B cell (primary cell): ENCODE measurements around the gene ADM2.

Experiments used
- EZH2 ChIP-seq: IDR thresholded peaks from 2 replicates; pipeline ENCODE4 v1.6.1; 2012; ENCODE audit warnings: borderline replicate concordance, low read depth, mild to moderate bottlenecking, moderate library complexity, low read length; ENCODE audit not compliant: insufficient read depth, poor library complexity, severe bottlenecking
- TF ChIP-seq, protein P1 (sequence below): fragments of 200-600 bp; IDR thresholded peaks from one replicate; pipeline ENCODE4 v1.8.0; 2022; ENCODE audit warnings: antibody characterized with exemption, mild to moderate bottlenecking

DNA sequence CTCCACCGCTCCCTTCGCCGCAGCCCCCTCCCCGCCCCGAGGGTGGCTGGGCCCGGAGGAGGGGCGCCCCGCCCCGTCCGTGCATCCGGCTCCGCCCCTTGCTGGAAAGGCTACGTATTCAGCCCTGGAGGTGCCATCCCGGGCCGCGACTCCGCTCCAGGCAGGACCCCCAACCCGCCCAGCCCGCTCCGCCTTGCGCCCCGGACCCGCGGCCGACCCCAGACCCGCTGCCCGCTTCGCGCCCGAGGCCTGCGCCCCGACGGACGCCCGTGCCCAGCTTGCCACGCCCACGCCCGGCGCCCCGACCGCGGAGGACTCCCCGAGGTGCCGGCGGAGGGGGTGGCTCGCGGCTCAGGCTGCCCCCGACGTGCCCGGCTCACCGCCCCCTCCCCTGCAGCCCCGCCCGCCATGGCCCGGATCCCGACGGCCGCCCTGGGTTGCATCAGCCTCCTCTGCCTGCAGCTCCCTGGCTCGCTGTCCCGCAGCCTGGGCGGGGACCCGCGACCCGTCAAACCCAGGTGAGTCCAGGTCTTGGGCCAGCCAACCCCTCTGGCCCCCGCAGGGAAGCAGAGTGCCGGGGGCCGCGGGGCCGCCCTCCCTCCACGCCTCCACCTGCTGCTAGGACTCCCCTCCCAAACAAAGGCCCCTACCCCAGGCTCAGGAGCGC lies at the start of gene ADM2:
- TF ChIP-seq, protein P1, sequence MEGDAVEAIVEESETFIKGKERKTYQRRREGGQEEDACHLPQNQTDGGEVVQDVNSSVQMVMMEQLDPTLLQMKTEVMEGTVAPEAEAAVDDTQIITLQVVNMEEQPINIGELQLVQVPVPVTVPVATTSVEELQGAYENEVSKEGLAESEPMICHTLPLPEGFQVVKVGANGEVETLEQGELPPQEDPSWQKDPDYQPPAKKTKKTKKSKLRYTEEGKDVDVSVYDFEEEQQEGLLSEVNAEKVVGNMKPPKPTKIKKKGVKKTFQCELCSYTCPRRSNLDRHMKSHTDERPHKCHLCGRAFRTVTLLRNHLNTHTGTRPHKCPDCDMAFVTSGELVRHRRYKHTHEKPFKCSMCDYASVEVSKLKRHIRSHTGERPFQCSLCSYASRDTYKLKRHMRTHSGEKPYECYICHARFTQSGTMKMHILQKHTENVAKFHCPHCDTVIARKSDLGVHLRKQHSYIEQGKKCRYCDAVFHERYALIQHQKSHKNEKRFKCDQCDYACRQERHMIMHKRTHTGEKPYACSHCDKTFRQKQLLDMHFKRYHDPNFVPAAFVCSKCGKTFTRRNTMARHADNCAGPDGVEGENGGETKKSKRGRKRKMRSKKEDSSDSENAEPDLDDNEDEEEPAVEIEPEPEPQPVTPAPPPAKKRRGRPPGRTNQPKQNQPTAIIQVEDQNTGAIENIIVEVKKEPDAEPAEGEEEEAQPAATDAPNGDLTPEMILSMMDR: no peak
- TF ChIP-seq EZH2: no peak
